GM21360 (cell line): ENCODE results near the gene ASAP2.

ENCODE experiments used
- ATAC-seq: cut with Tn5 transposase; IDR thresholded peaks from one replicate; pipeline ENCODE4 v1.9.1; 2021; ENCODE audit warnings: mild to moderate bottlenecking, moderate library complexity; ENCODE audit not compliant: unreplicated experiment

Gene ASAP2

DNA sequence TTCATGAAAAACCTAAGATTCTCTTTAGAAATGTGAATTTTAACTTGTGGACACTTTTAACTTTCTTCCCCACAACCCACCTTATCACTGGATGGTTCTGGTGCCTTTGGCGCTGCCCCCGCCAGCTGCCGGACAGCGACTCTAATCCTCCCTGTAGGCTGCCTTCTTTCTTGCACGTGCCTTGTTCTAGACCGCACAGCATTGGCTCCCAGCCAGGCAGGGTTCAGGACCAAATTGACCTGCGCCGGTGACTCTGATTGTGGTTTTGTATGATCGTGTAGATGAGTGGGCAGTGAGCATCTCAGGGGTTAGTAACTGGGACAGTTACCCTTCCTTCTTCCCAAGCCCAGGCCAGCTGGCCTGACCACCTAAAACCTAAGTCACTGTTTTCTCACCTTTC, 106.8 kb downstream of the ASAP2 start:
- ATAC-seq: no peak

DNA sequence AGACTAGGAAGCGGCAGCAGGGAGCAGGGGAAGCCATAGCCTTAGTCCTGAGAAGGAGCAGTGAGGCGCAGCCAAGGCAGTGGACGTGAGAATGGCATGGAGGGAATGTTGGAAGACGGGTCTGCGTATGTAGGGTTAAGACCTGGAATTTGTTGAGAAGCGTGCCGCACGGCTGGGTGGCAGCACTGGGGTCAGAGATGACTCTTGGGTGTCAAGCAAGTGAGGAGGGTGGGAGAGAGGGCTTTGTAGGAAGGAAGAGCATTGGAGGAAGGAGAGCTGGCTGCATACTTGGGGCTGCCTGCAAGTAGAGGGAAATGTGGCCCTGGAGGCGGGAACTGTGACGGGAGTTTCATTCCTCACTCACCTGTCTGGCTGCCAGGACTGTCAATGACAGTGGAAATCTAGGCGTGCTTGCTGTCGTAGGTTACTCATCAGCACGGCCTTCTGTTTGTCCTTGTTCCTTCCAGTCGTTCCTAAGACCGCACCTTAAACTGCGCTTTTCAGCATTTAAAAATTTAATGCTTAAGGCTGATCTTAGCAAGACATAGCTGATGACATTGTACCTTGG, 108.8 kb downstream of the ASAP2 start:
- ATAC-seq: no peak

DNA sequence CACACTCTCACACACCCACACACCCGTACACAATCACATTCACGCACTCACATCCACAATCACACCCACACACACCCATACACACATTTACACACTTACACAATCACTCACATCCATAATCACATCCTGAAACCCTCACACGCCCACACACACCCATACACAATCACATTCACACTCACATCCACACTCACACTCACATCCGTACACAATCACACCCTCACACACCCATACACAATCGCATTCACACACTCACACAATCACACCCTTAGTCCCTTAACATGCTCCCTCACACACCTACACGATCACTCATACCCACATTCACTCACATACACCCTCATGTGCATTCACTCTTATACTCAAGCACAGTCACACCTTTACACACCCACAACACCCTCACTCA, 110.9 kb downstream of the ASAP2 start:
- no peak for ATAC-seq

DNA sequence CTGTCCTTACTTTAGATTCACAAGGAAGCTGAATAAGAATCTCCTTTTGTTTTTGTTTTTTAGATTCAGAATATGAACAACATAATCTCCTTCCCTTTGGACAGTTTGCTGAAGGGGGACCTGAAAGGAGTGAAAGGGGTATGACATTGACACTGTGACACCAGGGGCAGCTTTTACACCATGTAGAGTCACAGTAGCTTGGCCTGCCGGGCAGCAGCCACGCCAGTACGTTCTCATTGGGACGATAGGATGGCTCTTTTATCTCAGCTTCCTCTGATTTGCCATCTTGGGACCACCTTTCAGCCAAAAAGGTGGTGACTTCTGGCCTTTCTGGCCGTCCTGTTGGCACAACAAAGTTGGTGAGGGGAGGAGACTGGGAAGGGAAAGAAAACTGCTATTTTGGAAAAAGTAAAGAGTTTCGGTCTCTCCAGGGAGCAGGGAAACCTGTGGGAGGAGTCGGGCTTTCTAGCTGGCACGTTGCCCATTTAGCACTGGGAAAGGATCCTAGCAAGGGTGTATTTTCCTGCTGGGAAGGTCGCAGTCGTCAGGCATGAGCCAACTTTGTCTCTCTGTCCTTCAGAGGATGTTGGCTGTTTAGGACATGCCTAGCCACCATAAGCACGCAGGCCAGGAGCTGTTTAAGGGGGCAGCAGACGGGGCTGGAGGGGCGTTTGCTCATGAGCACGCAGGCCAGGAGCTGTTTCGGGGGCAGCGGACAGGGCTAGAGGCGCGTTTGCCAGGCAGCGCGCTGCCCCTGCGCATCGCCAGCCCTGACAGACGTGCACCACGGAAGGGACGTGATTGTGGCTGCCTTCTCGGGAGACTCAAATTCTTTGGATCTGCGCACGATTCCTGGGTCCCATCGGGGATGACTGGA, 112.1 kb downstream of the ASAP2 start:
- no peak for ATAC-seq

DNA sequence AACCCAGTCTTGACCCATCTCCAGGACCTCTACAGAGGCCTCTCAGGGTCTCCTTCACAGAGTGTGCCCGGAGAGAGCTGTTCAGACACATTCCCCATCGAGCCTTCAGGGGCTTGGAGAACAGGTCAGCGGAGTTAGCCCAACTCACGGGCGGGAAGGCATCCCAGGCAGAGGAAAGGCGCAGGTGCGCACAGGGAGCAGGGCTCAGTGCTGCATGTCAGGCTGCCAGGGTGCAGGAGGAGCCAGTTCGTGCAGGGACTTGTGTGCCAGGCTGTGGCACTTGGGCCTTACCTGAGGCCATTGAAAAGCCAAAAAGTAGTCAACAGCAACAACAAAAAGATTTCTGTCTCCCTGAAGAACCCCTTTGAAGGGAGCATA, 112.7 kb downstream of the ASAP2 start:
- ATAC-seq: no peak

DNA sequence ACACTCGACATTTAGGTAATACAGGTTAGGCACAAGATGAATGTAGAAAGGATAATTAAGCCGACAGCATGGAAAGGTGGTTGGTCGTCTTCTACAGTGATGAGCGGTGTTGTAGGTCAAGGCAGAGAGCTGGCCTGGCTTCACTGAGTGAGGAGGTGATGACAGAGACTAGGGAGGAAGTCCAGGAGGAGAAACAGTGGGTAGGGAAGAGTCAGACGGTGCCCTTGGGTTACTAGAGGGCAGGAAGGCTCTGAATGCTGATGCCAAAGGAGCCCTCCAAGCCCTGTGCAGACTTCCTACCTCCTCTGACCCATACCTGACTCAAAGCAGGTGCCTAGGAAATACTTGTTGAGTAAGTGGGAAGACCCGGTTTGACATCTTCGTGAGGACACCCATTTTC, 116.0 kb downstream of the ASAP2 start:
- ATAC-seq: no peak

DNA sequence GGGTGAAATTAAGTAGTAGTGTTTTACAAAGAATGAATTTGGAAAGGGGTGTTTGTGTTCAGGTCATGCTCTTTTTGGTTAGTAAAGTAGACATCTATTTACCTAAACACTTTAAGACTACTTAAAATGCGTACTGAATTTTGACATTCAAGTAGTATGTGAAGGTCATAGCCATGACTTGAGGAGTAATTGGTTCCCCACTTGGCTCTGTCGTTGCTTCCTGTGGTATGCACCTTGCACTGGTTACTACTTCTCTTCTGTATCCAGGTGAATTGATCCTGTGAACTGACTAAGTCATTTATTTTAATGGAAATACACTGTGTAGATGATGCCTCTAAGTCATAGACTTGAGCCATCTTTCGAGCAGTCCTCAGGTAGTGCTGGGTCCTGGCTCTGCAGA, 118.8 kb downstream of the ASAP2 start:
- no peak for ATAC-seq

DNA sequence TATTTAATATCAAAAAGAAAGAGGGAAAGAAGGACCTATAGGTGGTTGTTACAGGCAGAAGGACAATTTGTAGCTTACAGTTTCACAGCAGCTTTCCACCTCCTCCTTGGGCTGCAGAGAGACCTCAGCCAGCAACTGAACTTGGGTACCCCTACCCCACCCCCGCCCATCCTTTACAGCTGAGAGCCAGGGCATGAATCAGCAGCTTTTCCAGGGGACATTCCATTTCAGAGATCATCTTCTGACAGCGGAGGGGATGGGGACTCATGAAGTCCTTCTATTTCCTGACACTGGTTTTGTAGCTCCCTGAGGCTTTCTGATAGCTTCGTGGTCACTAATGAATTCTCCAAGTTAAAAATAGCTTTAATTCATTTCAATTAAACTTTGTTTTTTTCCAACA, 120.4 kb downstream of the ASAP2 start:
- no peak for ATAC-seq

DNA sequence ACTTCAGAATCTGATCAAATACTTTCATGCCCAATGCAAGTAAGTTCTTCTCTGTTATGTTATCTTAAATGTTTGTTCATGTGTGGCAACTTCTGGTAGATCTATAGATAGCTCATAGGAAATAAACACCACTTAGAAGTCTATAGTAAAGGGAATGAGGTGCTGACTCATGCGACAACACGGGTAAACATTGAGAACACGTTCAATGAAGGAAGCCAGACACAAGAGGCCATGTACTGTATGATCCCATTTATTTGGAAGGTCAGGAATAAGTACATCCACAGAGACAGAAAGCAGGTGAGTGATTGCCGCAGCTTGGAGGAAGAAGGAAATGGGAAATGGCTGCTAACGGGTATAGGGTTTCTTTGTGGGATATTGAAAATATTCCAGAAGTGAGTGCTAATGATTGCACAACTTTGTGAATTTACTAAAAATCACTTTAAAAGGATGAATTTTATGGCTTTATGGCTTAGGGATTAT, 121.3 kb downstream of the ASAP2 start:
- no peak for ATAC-seq

DNA sequence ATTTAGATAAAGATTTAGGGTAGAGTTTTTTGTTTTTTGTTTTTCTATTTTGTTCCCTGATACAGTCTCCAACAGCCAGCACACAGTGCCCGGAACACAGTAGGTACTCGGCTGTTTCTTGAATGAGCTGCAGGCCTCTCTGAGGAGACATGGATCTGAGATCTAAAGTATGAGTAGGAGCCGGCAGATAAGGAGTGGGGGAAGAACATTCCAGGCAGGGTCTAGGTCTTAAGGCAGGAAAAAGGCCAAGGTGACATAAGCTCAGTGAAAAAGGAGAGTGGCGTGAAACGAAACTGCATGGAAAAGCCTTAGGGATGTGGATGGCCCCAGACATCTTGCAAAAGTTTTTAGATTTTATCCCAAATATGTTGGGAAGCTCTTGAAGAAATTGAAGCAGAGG, 122.3 kb downstream of the ASAP2 start:
- ATAC-seq: no peak

DNA sequence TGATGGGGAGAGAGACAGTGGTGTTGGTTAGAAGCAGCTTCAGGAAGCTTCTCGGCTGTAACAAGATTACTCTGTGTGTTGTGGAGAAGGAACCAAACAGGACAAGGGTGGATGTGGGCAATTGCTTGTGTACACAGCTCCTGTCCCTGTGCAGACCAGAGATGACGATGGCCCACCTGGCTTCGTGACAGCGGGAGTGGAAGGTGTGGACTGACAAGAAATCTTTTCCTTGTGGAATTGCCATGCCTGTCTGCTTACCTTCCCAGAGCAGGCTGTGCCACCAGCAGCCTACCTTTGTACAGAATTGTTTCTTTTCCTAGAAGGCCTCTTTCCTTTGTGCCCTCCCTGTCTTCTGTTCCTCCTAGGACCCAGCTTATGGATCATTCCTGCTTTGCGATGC, 122.9 kb downstream of the ASAP2 start:
- ATAC-seq: no peak

DNA sequence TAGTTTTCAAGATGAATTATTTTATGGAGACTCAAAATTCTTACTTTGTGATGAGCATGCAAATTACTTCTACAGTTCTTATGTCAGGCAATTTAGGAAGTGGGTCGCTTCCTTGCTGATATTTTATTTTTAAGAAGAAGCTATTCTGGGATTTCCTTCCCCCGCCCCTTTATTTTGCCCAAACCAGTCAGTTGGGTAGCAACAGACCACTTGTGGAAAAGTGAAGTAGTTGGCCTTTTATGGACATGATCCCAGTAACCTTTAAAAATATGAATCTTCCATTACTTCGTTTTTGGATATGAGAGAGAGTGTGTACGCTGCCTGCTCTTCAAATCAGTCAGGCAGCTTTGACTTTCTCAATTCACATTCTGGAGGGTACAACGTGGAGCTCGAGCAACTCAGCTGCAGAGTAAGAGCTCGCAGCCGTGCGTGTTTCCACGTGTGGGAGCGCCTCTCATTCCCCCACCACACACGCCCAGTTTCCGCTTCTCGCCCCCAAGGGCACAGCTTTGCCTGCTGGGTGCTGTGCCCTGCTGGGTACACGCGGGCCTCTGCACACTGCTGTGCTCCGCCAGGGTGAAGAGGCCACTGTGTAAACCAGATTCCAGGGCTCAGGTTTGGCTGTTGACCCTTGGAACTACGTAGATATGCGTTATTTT, 124.1 kb downstream of the ASAP2 start:
- no peak for ATAC-seq

DNA sequence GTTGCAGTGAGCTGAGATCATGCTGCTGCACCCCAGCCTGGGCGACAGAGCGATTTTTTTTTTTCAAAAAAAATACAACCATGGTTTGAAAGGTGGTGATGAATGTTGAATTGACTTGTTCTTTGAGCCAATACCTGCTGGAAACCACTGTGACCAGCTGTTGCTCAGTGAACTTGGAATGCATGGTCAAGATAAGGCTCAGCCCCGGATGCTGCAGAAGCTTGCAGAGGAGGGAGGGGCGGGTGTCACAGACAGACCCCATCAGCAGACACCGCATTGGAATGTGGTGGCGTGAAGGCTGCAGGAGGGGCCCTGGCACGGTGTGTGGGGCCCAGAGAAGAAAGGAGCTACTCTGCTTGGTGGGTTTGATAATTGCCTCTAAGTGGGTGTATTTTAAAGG, 125.1 kb downstream of the ASAP2 start:
- no peak for ATAC-seq

DNA sequence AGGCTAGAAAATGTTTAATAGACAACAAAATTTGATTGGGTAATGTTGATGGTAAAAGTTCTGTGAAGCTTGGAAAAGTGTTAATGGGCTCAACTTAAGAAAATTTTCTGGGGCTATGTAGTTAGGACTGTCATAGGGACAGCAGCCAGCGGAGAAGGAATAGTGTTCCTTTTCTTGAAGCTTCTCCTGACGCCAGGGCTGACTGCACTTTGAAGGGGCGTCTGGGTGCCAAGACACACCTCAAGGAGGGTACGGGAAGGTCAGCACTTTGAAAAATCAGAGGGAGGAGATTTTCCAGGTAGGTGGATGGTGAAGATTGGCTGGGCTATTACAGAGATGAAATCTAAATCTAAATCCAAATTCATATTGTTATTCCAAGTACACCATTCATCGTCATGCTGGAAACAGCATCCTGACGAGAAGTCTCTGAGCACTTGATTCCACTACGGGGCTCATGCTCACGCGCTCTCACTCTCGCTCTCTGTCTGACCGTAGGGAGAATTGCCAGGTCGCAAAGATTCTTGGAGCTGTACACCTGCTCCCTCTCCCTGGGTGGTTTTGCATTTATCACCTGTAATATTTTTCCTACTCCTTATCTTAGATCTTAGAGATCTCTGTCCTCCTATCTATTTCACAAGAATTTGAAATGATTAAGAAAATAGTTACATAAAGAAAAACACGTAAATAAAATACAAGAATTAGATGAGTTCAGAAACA, 125.7 kb downstream of the ASAP2 start:
- ATAC-seq: no peak

DNA sequence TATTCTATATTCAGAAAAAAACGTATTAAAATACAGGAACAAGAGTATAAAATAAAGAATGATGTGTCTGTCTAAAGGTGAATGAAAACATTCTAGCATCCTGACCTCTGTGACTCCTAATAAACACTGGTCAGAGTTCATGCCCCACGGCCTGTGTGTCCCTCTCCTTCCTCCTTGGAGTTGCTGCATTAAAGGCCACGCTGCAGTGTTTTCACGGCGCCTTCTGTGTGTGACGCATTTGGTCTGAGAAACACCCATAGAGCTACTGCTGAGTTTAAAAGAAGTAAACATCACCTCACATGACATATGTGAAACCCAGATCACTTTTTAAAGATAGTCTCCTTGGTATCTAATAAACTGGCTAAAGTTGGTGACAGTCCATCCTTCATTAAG, 126.2 kb downstream of the ASAP2 start:
- ATAC-seq: no peak

DNA sequence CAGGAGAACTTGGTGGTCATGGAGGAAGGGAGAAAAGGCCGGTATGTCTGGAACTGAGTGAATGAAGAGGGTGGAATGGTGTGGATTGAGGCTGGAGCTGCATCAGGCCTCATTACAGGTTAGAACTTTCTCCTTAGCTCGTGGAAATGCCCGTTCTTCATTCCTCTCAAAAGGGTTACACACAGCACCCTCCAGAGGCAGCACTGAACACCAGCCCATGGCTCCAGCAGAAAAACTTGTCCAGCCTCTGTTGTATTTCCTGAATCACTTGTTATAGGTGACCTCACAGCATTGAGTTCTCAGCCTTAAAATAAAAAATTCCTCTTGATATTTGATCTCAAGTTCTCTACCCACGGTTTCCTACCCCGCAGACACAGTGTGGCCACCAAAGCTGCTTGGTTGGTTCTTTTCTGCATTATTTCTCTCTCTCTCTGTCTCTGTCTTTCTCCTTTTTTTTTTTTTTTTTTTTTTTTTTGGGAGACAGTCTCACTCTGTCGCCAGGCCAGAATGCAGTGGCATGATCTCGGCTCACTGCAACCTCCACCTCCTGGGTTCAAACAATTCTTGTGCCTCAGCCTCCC, 127.1 kb downstream of the ASAP2 start:
- ATAC-seq: no peak

DNA sequence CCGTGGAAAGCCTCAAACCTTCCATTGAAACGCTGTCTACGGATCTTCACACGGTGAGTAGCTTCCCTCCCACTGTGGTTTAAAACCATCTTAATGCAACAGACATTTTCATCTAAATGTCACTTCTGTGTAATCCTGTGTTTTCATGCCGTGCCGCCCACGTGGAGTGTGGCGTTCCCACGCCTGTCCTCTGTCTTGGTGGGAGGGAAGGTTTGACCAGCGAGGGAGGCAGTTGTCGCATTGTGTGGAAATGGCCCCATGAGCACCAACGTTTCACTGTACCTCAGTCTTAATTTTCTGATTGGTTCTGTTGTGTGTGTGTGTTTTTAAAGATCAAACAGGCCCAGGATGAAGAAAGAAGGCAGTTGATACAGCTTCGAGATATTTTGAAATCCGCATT, 128.1 kb downstream of the ASAP2 start:
- no peak for ATAC-seq

DNA sequence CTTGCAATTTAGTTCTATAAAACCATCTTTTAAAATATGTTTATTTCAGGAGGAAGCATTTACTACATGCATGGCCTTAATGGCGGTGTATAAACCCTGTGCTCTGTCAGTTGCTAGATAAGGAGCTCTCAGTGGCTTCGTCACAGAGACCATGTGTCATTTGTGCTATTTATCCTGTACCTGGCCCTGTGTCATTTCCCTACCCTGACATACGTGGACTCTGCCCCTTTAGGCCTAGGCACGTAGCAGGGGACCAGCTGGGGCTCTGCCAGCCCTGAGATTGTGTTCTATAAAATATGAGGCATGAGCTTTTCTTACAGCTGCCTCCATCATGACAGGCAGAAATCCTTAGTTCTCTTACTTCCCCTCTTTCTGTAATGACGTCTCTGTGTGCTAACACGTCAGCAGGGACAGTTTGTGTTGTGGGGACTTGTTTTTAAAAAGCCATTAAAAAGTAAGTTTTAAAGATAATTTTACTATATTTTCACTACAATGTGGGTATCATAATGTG, 128.8 kb downstream of the ASAP2 start:
- no peak for ATAC-seq

DNA sequence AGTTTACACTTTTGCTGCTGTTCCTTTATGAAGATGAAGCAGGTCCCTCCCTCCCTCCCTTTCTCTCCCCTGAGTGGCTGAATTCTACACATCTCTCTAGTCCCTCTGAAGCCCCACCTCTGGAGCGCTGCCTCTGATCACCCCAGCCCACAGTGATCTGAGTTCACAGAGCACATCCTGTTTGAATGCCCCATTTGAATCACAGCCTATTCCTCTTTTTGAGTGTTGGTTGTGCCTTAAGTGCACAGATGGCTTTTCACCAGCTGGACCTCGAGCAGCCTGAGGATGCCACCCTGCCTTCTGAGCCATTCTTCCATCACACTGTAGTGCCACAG, 129.6 kb downstream of the ASAP2 start:
- peak; percentile 68 for ATAC-seq

DNA sequence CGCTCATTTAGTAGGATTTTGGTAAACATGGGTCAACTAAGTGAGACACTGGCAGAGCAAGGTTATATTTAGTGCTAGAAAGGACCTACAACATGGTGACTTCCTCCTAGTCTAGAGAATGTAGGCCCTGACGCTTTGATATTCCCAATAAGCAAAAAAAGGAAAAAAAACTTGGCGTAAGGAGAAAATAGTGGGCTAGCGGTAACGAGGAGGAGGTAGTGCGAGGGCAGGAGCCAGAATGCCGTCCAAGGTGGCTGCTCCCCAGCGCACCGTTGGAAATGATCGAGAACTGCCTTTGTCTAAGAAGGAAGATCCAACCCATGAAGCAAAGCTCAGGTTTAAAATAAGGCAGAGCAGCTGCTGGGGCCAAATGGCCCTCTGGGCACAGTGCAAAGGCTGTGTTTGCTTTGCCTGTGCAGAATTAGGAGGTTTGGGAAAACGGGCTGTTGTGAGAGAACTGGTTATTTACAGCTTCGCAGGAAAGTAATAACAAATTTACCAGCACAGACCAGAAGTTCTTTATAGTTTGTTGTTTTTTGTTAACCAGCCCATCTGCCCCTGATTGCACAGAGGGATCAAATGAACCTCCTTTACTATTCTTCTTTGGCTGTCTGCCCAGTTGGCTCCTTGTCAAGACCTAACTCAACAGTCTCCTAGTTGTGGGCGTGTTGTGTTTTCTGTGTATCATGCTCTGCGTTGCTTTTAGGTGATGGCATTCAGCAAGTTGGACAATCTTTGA, 130.1 kb downstream of the ASAP2 start:
- no peak for ATAC-seq
